Suprapubic skin (tissue), 4 donors: ENCODE measurements around the gene CLVS2. TPM values are rescaled to one million over a fixed set of nuclear protein-coding genes. Genes with fewer than 3 reads are reported as not detected.

Source experiments
- DNase-seq, 2 donors: peaks; one replicate each; pipeline ENCODE4 v3.0.0-alpha.2; 2019; ENCODE audit warnings: low spot score in 2 of 2
- H3K27ac ChIP-seq: fragments of 200-600 bp; sonication (generic); one replicate; pipeline ENCODE4 v1.5.1; 2019
- H3K27me3 ChIP-seq: fragments of 200-600 bp; sonication (generic); one replicate; pipeline ENCODE4 v1.5.1; 2019
- H3K36me3 ChIP-seq: fragments of 200-600 bp; sonication (generic); one replicate; pipeline ENCODE4 v1.5.1; 2019
- H3K4me1 ChIP-seq: fragments of 200-600 bp; sonication (generic); one replicate; pipeline ENCODE4 v1.5.1; 2019
- H3K4me3 ChIP-seq: fragments of 200-600 bp; sonication (generic); one replicate; pipeline ENCODE4 v1.5.1; 2019; ENCODE audit warnings: mild to moderate bottlenecking
- H3K9me3 ChIP-seq: fragments of 200-600 bp; sonication (generic); one replicate; pipeline ENCODE4 v1.5.1; 2019
- EP300 ChIP-seq: sonication (generic); formaldehyde crosslinking; IDR thresholded peaks from one replicate; pipeline ENCODE4 v1.6.1; 2017; ENCODE audit warnings: antibody characterized with exemption
- POLR2A ChIP-seq, 2 donors: fragments of 450-650 bp; IDR thresholded peaks; one replicate each; pipeline ENCODE4 v1.6.1; 2017; ENCODE audit warnings: antibody characterized with exemption in 2 of 2, mild to moderate bottlenecking in 2 of 2, moderate library complexity in 2 of 2
- POLR2AphosphoS5 ChIP-seq, 3 donors: sonication (generic); formaldehyde crosslinking; IDR thresholded peaks; one replicate each; pipeline ENCODE4 v1.6.1; 2017; ENCODE audit warnings: antibody characterized with exemption in 3 of 3
- WGBS: methylation state at CpG from one replicate; pipeline ENCODE4 v1.1.5; 2018; 5-methylcytosine and 5-hydroxymethylcytosine counted together
- total RNA-seq, 4 donors: library from RNA; depleted of rRNA; stranded (reverse); fragments of >200 nt; gene quantifications; one replicate each; pipeline ENCODE4 v1.1.0, GENCODE V29; 2016
- TF ChIP-seq, protein P1 (sequence below), 2 donors: fragments of 200-600 bp in 1 of 2; fragments of 450-650 bp in 1 of 2; sonication (generic) in 1 of 2; IDR thresholded peaks; one replicate each; pipeline ENCODE4 v1.5.1; 2016 to 2019; ENCODE audit warnings: antibody characterized with exemption in 2 of 2, mild to moderate bottlenecking in 1 of 2, moderate library complexity in 1 of 2

The CLVS2 gene
- total RNA-seq, 4 donors from 2014 or later: 0.15 to 0.64 (median 0.46) TPM

DNA sequence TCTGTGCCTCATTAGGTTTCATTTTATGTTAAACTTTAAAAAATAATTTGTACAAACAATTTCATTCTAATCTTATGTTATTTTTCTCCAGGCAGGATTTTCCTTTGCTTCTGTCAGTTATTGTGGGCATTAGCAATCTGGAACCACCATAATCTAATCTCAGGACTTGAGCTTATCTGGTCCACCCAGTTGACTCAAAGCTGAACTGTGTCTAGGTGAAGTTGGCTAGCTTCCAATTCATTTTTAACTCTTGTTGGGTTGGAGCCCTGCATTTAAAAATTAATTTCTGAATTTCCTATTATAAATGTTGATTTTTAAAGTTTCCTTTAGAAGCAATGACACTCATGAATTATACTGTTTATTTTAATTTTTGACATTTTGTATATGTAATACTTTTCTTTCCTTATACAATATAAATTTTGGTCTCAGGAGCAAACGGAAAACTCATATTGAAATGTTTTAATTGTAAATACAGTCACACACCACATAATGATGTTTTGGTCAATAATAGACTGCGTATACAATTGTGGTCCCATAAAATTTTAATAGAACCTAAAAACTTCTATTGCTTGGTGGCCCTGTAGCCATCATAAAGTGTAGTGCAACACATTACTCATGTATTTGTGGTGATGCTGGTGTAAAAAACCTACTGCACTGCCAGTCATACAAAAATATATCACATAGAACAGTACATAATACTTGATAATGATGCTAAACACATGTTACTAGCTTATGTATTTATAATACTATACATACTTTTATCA is 121.3 kb downstream of the CLVS2 start:
- no peaks in the 10 kb centered on the region for H3K27me3 ChIP-seq
- no peak for TF ChIP-seq POLR2AphosphoS5 (IDR thresholded peaks at IDR 0.05)
- no peak for TF ChIP-seq EP300
- TF ChIP-seq, protein P1, sequence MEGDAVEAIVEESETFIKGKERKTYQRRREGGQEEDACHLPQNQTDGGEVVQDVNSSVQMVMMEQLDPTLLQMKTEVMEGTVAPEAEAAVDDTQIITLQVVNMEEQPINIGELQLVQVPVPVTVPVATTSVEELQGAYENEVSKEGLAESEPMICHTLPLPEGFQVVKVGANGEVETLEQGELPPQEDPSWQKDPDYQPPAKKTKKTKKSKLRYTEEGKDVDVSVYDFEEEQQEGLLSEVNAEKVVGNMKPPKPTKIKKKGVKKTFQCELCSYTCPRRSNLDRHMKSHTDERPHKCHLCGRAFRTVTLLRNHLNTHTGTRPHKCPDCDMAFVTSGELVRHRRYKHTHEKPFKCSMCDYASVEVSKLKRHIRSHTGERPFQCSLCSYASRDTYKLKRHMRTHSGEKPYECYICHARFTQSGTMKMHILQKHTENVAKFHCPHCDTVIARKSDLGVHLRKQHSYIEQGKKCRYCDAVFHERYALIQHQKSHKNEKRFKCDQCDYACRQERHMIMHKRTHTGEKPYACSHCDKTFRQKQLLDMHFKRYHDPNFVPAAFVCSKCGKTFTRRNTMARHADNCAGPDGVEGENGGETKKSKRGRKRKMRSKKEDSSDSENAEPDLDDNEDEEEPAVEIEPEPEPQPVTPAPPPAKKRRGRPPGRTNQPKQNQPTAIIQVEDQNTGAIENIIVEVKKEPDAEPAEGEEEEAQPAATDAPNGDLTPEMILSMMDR (IDR thresholded peaks at IDR 0.05): no peak
- TF ChIP-seq POLR2A (IDR thresholded peaks at IDR 0.05): no peak
- no peak overlapping the region for H3K27ac ChIP-seq
- no peak for DNase-seq
- H3K36me3 ChIP-seq: no peaks in the 10 kb centered on the region
- H3K4me3 ChIP-seq: no peak overlapping the region
- no peaks in the 10 kb centered on the region for H3K4me1 ChIP-seq
- no peaks in the 10 kb centered on the region for H3K9me3 ChIP-seq
- WGBS: 80% methylated on average over 2 of the region's 2 CpGs

DNA sequence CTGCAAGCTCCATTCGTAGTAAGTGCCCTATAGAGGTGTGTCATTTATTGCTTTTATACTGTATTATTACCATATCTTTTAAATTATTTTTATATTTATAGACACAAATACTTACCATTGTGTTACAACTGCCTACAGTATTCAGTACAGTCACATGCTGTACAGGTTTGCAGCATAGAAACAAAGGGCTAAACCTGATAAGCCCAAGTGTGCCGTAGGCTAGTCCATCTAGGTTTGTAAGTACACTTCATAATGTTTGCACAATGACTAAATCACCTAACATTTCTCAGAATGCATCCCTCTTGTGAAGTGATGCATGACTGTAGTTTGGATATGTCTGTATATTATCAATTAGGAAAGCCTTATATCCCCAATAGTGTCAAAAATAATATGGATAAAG is 122.8 kb downstream of the CLVS2 start:
- no peaks in the 10 kb centered on the region for H3K9me3 ChIP-seq
- no peak overlapping the region for H3K27ac ChIP-seq
- TF ChIP-seq POLR2AphosphoS5 (IDR thresholded peaks at IDR 0.05) (no peak), POLR2A (IDR thresholded peaks at IDR 0.05) (no peak), EP300 (no peak)
- TF ChIP-seq, protein P1 (IDR thresholded peaks at IDR 0.05): no peak
- DNase-seq: no peak
- WGBS: 89% methylated on average over 2 of the region's 2 CpGs
- no peaks in the 10 kb centered on the region for H3K4me1 ChIP-seq
- no peak overlapping the region for H3K4me3 ChIP-seq
- no peaks in the 10 kb centered on the region for H3K27me3 ChIP-seq
- H3K36me3 ChIP-seq: no peaks in the 10 kb centered on the region

Other genes with a start within 250 kb of the CLVS2 start
- 10 to 100 TPM; 11.8 to 35.6 (median 22.9) TPM for gene FABP7, start 216.5 kb upstream of the CLVS2 start, total RNA-seq
- gene SMPDL3A, start 207.0 kb upstream of the CLVS2 start, total RNA-seq: 100 to 1,000 TPM in 1 of 4 donors, 10 to 100 TPM in 3; 82.5 to 111 (median 91.8) TPM